Jurkat, Clone E6-1 (cell line): Measurements from ENCODE around the gene IL3.
A peak's percentile ranks its signal among the peaks of the same experiment; 100 is the strongest.

Experiments used
- DNase-seq: peaks from one replicate; pipeline ENCODE4 v3.0.0-alpha.2; 2011; ENCODE audit warnings: low read depth, low spot score
- H3K4me3 ChIP-seq: 2 replicates; pipeline ENCODE4 v1.5.1; 2011; ENCODE audit warnings: mild to moderate bottlenecking, low read length, control low read depth, moderate library complexity

Gene IL3

GRCh38 chr5:132054697-132055440, 5.6 kb upstream of the IL3 start:
- no peak overlapping the region for H3K4me3 ChIP-seq
- no peak for DNase-seq

- DNase-seq, result no peak
- H3K4me3 ChIP-seq, result no peak overlapping the region
These were observed 5.0 kb upstream of the IL3 start for GRCh38 chr5:132055441-132055807.

- no peak overlapping the region for H3K4me3 ChIP-seq
- DNase-seq, result peak; percentile 81
These were observed 4.4 kb upstream of the IL3 start for GRCh38 chr5:132055808-132056609.

GRCh38 chr5:132056610-132057497, 3.6 kb upstream of the IL3 start:
- H3K4me3 ChIP-seq, result no peak overlapping the region
- DNase-seq, result no peak

GRCh38 chr5:132057498-132058255, 2.8 kb upstream of the IL3 start:
- DNase-seq, result no peak
- no peak overlapping the region for H3K4me3 ChIP-seq

- no peak for DNase-seq
- no peak overlapping the region for H3K4me3 ChIP-seq
These were observed 1.8 kb upstream of the IL3 start for GRCh38 chr5:132058646-132059042.

GRCh38 chr5:132059043-132059695, 1.3 kb upstream of the IL3 start:
- H3K4me3 ChIP-seq, result no peak overlapping the region
- peak; percentile 26 for DNase-seq

GRCh38 chr5:132059696-132060500, 557 bp upstream of the IL3 start:
- no peak overlapping the region for H3K4me3 ChIP-seq
- DNase-seq, result peak; percentile 38

- DNase-seq, result peak; percentile 67
- no peak overlapping the region for H3K4me3 ChIP-seq
These were observed 2.8 kb downstream of the IL3 start for GRCh38 chr5:132063090-132063911.

GRCh38 chr5:132064140-132064539, 3.7 kb downstream of the IL3 start:
- DNase-seq, result no peak

GRCh38 chr5:132064738-132065331, 4.4 kb downstream of the IL3 start:
- no peak overlapping the region for H3K4me3 ChIP-seq
- peak; percentile 69 for DNase-seq

More at GRCh38 chr5:132064140-132064539, 3.7 kb downstream of the IL3 start:
- H3K4me3 ChIP-seq, result no peak overlapping the region

- H3K4me3 ChIP-seq, result no peak overlapping the region
- peak; percentile 36 for DNase-seq
These were observed 5.0 kb downstream of the IL3 start for GRCh38 chr5:132065351-132065937.

GRCh38 chr5:132065951-132066701, 5.7 kb downstream of the IL3 start:
- no peak overlapping the region for H3K4me3 ChIP-seq
- no peak for DNase-seq

- no peak overlapping the region for H3K4me3 ChIP-seq
- no peak for DNase-seq
These were observed 6.4 kb downstream of the IL3 start for GRCh38 chr5:132066871-132067270.

GRCh38 chr5:132067451-132067850, 7.0 kb downstream of the IL3 start:
- no peak overlapping the region for H3K4me3 ChIP-seq
- no peak for DNase-seq
